Measurements from ENCODE around the gene SNCB.

- TF ChIP-seq EZH2 (IDR thresholded peaks at IDR 0.05) (no peak), POLR2AphosphoS5 (IDR thresholded peaks at IDR 0.05; ENCODE audit: borderline replicate concordance, low read depth, low read length) (no peak)
Observed at GRCh38 chr5:176644878-176645670, 14.7 kb upstream of the SNCB start.

Data from SK-N-MC (cell line).